ENCODE measurements around the gene MOB3B.

Gene MOB3B

DNA sequence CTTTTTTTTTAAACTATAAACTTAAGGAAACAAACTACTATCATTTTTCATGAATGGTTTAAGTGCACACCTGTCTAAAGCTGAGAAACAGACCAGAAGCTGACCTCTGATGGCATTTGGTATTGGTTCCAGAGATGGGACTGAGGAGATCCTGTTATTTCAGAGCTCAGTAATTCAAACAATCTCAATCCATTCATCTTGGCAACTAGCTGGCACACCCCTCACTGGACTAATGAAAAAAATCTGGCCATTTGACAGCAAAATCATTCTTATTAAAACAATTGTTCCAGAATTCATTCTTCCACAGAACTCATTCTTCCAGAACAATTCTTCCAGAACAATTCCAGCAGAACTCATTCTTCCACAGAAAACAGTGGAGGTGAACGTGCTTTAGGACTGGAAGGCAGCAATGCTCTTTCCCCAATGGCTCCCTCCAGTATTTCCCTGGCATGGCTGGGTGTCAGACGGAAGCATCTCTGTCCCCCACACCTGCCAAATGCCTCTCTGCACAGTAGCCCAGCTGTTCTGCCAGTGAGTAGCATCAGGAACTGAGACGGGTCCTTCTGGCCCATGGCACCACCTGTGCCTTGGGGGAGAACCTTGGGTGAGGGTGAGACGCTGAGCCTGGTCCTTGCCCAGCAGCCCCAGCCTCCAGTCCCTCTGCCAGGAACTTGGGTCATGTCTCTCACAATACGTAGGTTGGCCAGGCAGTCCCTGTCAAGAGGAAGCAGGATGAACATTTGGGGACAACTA is 145.2 kb downstream of the MOB3B start:
- DNase-seq: no peak

- DNase-seq: no peak
Measured at GRCh38 chr9:27383524-27383923, 146.1 kb downstream of the MOB3B start.

GRCh38 chr9:27382975-27383374 is 146.6 kb downstream of the MOB3B start:
- no peak for DNase-seq

GRCh38 chr9:27382308-27382707 is 147.3 kb downstream of the MOB3B start:
- DNase-seq: no peak

DNA sequence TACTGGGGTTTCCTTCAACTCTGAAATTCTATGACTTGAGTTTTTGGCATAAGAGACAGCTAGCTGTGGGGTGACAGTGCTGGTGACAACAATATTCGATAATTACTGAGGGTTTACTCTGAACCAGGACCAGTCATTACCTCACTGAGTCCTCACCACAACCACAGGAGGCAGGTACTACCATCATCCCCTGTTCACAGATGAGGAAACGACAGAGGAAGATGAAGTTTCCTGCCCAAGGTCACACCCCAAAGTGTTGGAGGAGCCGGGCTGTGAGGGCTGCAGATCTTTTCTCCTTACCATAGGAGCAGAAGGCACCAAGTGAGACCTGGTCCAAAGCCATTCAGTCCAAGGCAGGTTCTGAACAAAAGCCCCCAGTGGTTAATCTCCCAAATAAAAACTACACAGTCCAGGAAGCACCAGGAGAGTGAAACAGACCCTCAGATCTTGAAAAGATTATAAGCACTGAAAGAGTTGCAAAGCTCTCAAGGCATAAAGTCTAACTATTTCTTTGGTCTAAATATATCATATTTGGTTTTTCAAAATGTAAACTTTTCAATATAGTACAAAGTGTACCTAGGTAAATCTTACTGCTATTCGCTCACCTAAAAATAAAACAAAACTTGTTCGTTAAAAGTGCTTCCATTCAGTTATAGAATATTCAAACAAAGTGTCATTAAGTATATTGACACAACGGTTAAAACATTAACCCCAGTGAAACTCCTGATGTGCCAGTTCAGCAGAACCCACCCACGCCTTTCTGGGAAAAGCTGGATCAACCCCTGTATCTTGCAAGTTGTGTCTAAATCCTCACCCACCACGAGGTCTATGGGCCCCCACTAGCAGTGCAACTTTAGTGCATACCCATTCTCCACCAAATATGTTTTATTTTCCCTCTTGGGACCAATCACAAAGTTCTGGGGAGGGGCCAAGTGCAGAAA is 150.0 kb downstream of the MOB3B start:
- DNase-seq: peak; percentile 21

GRCh38 chr9:27377811-27378456 is 151.7 kb downstream of the MOB3B start:
- no peak for DNase-seq

DNA sequence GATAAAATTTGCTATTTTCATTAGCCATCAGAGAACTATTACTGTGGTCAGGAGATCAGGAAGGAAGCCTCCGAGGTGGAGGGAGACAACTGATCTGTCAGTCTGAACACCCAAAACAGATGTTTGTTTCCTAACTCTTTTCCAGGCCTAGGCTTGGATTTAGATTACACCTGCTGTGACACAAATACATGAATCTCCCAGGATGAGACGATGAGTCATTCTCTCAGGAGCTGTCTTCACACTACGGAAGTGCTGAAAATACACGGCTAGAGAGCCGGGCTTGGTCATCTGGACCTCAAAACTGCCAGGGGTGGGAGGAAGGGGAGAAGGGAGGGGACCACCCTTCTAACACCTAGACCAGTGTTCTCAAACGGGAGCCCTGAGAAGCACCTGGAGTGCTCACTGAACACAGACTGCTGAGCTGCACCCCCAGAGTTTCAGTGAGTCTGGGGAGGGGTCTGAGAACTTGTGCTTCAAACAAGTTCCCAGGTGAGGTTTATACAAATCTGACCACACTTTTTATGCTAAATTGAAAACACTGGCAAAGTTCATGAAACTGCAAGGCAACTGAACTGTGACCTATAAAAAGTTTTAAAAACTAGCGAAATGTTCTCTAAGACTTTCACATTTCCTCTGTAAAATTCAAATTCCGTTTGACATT is 152.3 kb downstream of the MOB3B start:
- DNase-seq: no peak

DNA sequence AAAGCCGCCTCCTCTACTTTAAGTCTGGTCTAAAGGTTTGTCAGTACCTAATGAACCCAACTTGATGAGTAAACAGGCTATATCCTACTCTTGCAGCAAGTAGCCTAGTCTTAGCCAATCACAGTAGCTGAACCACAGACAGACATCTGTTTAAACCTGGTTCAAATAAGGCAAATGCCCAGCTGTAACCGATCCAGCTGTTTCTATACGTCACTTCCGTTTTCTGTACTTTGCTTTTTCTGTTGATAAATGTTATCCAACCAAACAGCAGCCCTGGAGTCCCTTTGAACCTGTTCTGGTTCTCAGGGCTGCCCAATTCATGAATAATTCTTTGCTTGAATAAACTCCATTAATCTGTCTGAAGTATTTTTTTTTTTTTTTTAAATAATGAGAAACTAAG is 155.8 kb downstream of the MOB3B start:
- DNase-seq: no peak

DNA sequence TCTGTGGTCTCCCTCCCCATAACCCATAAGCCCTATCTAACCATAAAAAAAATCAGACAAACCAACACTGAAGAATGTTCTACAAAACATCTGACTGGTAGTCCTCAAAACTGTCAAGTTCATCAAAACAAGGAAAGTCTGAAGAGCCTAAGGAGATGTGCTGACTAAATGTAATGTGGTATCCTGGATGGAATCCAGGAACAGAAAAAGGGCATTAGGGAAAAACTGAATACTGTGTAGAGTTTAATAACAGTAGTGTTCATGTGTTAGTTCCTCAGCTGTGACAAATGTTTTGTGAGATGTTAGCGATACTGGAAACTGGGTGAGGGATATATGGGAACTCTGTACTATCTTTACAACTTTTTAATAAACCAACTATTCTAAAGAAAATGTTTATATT is 157.0 kb downstream of the MOB3B start:
- DNase-seq: no peak

DNA sequence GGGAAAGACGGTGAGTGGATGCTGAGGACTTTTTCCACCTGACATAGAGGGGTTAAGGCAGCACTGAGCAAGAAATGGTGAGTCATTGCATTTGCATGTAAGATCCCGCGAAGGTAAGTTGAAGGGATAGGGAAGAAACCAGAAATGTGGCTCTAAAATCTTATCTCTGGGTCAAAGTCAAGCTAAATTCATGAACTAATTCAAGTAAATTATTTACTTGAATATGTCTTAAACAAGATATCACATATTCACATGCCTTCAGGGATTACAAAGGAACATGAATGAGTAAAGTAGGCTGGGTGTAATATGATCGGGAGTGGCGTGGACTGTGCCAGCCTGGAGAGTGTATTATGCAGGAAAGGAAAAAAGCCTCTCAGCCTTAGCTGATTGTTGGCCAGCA is 158.2 kb downstream of the MOB3B start:
- no peak for DNase-seq

DNA sequence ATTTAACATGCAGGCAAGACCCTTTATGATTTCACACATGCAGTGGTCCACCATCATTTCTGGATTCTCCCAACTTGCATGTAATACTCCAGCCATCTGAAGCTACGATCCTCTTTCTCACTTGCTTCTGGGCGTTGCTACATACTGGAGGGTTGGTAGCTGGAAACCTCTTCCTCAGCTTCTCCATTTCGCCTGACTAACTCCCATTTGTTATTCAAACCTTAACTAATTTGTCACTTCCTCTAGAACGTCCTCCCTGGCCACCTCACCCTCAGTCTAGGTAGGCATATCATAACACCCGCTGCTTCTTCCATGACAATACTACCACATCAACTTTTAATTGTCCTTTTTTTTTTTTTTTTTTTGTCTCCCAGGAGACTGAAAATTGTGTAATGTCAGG is 160.0 kb downstream of the MOB3B start:
- DNase-seq: peak; percentile 12

GRCh38 chr9:27368316-27368985 is 161.2 kb downstream of the MOB3B start:
- no peak for DNase-seq

DNA sequence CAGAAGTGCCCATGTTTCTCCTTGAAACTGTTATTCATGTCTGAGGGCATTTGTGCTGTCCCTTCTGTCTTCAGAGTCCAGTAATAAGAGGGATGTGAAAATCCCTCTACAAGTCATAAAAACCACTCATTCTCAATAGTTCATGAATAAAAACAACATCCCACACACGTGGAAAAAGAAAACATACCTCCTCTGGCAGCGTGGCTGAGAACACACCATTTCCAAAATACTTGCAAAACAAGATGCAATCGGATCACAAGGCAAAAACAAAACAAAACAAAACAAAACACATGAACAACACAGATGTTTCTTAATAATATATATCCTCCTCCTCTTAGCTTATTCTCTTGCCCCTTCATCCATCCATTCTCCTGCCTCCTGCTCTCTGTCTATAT is 161.7 kb downstream of the MOB3B start:
- DNase-seq: no peak

DNA sequence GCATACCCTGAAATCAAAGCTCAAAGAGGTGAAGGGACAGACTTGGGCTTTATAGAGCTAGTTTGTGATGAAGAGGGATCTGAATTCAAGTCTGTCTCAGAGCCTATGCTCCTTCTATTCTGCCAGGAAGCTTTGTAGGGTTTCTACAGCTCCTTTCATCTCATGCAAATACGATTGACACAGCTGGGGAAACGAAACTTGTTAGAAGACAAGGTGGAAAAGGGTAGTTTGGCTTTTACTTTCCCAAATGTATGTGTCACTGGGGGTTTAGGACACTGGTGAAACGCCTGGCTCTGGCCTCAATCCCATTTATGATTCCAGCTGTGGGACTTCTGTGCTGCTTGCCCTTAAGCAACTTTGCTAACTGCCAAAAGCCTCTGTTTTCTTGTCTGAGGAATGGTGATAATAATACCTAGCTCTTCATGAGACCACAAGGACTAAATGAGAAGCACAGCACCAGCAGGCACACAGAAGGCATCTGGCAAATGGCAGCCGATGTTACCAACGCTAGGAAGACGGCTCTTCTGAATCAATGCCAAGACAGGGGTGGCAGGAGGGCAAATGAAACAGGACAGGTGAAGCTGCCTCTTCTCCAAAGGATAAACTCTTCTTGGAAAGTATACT is 162.3 kb downstream of the MOB3B start:
- DNase-seq: no peak

- DNase-seq: peak; percentile 77
Measured at GRCh38 chr9:27365707-27366376, 163.8 kb downstream of the MOB3B start.

- no peak for DNase-seq
Measured at GRCh38 chr9:27362447-27363210, 167.0 kb downstream of the MOB3B start.

DNA sequence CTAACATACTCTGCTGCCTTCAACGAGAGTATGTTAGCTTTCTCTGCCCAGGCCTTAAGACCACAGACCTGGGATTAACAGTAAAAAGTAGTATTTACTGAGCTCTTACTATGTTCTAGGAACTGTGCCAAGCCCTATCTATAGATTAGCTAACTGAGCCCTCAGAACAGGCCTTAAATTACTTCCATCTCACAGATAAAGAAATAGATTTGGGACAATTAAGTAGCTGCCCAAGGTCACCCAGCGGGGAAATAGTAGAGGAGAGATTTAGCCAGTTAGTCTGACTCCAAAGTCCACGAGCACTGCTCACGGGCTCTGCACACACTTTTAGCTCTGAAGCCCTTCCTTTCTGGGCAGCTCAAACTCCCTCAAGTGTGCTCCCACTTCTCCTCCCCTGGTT is 168.1 kb downstream of the MOB3B start:
- DNase-seq: no peak

GRCh38 chr9:27359763-27360162 is 169.9 kb downstream of the MOB3B start:
- DNase-seq: no peak

DNA sequence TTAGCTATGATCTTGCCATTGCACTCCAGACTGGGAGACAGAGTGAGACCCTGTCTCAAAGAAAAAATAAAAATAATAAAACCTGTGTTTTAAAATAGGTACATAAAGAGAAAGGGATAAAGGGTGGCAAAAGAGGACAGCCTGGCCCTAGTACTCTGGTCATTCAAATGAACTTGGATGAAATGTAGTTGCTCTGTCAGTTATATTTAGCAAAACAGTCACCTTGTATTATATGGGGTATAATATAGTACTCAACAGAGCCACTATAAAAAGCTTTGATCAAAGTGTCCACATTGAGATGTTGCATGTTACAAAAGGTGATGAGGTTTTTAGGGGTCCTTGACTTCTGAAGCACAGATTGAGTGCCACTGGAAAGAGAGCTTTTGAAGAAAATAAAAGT is 171.6 kb downstream of the MOB3B start:
- DNase-seq: no peak

- DNase-seq: no peak
Measured at GRCh38 chr9:27356446-27356845, 173.2 kb downstream of the MOB3B start.

- no peak for DNase-seq
Measured at GRCh38 chr9:27355166-27355565, 174.4 kb downstream of the MOB3B start.
